HepG2 (cell line): ENCODE measurements around the gene IRGQ. TPM values are rescaled to one million over a fixed set of nuclear protein-coding genes. Genes with fewer than 3 reads are reported as not detected.

Experiments
- DMAP1 ChIP-seq: IDR thresholded peaks from 2 replicates; pipeline ENCODE4 v1.6.1; 2016
- HCFC1 ChIP-seq: fragments of 150-350 bp; IDR thresholded peaks from 2 replicates; pipeline ENCODE4 v1.6.1; 2014; ENCODE audit warnings: low read depth, low read length
- HDAC1 ChIP-seq: sonication (generic); formaldehyde crosslinking; IDR thresholded peaks from 2 replicates; pipeline ENCODE4 v1.5.1; 2020; ENCODE audit warnings: mild to moderate bottlenecking, missing genetic modification reagents
- RFXANK ChIP-seq: IDR thresholded peaks from 2 replicates; pipeline ENCODE4 v1.6.1; 2016
- TBX3 ChIP-seq: fragments of 450-650 bp; IDR thresholded peaks from 2 replicates; pipeline ENCODE4 v1.6.1; 2017; ENCODE audit warnings: antibody characterized with exemption, mild to moderate bottlenecking, inconsistent platforms, borderline replicate concordance
- ZFP36L1 ChIP-seq: sonication (generic); formaldehyde crosslinking; IDR thresholded peaks from 2 replicates; pipeline ENCODE4 v1.8.0; 2022; ENCODE audit warnings: mild to moderate bottlenecking, missing genetic modification reagents, moderate library complexity
- ZNF256 ChIP-seq: sonication (generic); formaldehyde crosslinking; conservative IDR thresholded peaks from 2 replicates; pipeline ENCODE4 v1.4.0; 2020; ENCODE audit warnings: missing genetic modification reagents
- polyA plus RNA-seq, 8 experiments: library from polyadenylated mRNA; depleted of rRNA in 3 of 8; stranded (reverse) in 7 of 8; unstranded in 1 of 8; fragments of >200 nt; fragmentation: Illumina TruSeq in 4 of 8; extraction: Trizol in 4 of 8; gene quantifications; 2 replicates each; pipeline versions ENCODE4 v1.2.1 to v1.2.3, GENCODE V29; 2011 to 2016; ENCODE audit warnings: low read depth in 4 of 8, missing spikeins in 1 of 8, mixed read lengths in 1 of 8; ENCODE audit not compliant: insufficient read depth in 1 of 8
- total RNA-seq, 5 experiments: library from RNA; depleted of rRNA; stranded (reverse); fragments of >200 nt; fragmentation: Illumina TruSeq; extraction: Trizol; gene quantifications; 2 replicates each; pipeline ENCODE4 v1.2.3, GENCODE V29; 2016; ENCODE audit warnings: low read depth in 1 of 5
- TF ChIP-seq, protein P1 (sequence below): IDR thresholded peaks from 2 replicates; pipeline ENCODE4 v1.6.1; 2016; ENCODE audit warnings: low read depth, control low read depth
- TF ChIP-seq, protein P2 (sequence below): sonication (generic); formaldehyde crosslinking; IDR thresholded peaks from 2 replicates; pipeline ENCODE4 v1.8.1; 2023; ENCODE audit warnings: mild to moderate bottlenecking, inconsistent platforms, moderate library complexity, missing genetic modification reagents, borderline replicate concordance
- TF ChIP-seq, protein P3 (sequence below): sonication (generic); formaldehyde crosslinking; IDR thresholded peaks from 2 replicates; pipeline ENCODE4 v1.4.0; 2020; ENCODE audit warnings: missing genetic modification reagents
- TF ChIP-seq, protein P4 (sequence below): sonication (generic); formaldehyde crosslinking; IDR thresholded peaks from 2 replicates; pipeline ENCODE4 v1.5.0; 2020; ENCODE audit warnings: missing genetic modification reagents
- TF ChIP-seq, protein P5 (sequence below): sonication (generic); formaldehyde crosslinking; IDR thresholded peaks from 2 replicates; pipeline ENCODE4 v1.5.1; 2020; ENCODE audit warnings: mild to moderate bottlenecking, missing genetic modification reagents, borderline replicate concordance
- TF ChIP-seq, protein P6 (sequence below): sonication (generic); formaldehyde crosslinking; IDR thresholded peaks from 2 replicates; pipeline ENCODE4 v1.4.0; 2020; ENCODE audit warnings: missing genetic modification reagents

IRGQ gene
- total and polyA plus RNA-seq, 2 of the 13 experiments (the other 11 are each of a cell fraction or from before 2014, with no cell fraction given) = 11.6 to 12.4 TPM

DNA sequence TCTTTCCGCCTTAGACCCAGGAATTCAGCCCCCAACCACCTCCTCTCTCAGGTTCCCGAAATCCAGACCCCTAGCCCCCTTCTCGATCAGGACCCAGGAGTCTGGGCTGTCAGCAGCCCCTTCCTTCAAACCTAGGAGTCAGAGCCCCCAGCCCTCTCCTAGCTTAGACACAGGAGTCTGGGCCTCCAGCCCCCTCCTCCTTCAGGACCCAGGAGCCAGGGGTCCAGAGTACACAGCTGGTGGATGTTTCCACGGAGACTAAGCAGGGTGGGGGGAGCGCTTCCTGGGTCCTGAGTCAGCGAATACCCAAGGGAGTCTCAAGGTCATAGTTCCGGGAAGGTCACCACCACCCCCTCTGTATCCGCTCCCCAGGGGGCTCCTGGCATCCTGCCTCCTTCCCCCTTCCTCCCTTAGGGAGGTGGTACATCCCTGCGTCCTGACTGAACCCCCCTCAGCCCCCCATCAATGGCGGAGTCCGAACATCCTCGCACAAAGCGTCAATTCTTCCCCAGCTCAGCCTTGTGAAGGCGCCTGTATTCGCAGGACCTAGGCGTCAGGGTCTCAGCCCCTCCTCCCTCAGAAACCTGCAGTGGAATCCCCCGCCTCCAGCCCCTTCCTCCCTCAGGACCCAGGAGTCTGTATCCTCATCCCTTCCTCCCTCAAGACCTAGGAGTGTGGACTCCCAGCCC, 39.1 kb upstream of the IRGQ start (continued):
- TF ChIP-seq, protein P1, sequence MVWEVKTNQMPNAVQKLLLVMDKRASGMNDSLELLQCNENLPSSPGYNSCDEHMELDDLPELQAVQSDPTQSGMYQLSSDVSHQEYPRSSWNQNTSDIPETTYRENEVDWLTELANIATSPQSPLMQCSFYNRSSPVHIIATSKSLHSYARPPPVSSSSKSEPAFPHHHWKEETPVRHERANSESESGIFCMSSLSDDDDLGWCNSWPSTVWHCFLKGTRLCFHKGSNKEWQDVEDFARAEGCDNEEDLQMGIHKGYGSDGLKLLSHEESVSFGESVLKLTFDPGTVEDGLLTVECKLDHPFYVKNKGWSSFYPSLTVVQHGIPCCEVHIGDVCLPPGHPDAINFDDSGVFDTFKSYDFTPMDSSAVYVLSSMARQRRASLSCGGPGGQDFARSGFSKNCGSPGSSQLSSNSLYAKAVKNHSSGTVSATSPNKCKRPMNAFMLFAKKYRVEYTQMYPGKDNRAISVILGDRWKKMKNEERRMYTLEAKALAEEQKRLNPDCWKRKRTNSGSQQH (CRISPR knock-in tag) = peak; percentile 35; the same call in 1 of the 2 replicates
- TF ChIP-seq, protein P2, sequence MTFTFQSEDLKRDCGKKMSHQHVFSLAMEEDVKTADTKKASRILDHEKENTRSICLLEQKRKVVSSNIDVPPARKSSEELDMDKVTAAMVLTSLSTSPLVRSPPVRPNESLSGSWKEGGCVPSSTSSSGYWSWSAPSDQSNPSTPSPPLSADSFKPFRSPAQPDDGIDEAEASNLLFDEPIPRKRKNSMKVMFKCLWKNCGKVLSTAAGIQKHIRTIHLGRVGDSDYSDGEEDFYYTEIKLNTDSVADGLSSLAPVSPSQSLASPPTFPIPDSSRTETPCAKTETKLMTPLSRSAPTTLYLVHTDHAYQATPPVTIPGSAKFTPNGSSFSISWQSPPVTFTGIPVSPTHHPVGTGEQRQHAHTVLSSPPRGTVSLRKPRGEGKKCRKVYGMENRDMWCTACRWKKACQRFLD = 0 out of 2 replicates have a peak, but pooled peaks have one; percentile 60
- no peak for TF ChIP-seq TBX3
- TF ChIP-seq, protein P3, sequence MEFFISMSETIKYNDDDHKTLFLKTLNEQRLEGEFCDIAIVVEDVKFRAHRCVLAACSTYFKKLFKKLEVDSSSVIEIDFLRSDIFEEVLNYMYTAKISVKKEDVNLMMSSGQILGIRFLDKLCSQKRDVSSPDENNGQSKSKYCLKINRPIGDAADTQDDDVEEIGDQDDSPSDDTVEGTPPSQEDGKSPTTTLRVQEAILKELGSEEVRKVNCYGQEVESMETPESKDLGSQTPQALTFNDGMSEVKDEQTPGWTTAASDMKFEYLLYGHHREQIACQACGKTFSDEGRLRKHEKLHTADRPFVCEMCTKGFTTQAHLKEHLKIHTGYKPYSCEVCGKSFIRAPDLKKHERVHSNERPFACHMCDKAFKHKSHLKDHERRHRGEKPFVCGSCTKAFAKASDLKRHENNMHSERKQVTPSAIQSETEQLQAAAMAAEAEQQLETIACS = no peak
- TF ChIP-seq ZFP36L1 = 0 out of 2 replicates have a peak, but pooled peaks have one; percentile 49
- no peak for TF ChIP-seq RFXANK
- no peak for TF ChIP-seq ZNF256
- TF ChIP-seq, protein P4, sequence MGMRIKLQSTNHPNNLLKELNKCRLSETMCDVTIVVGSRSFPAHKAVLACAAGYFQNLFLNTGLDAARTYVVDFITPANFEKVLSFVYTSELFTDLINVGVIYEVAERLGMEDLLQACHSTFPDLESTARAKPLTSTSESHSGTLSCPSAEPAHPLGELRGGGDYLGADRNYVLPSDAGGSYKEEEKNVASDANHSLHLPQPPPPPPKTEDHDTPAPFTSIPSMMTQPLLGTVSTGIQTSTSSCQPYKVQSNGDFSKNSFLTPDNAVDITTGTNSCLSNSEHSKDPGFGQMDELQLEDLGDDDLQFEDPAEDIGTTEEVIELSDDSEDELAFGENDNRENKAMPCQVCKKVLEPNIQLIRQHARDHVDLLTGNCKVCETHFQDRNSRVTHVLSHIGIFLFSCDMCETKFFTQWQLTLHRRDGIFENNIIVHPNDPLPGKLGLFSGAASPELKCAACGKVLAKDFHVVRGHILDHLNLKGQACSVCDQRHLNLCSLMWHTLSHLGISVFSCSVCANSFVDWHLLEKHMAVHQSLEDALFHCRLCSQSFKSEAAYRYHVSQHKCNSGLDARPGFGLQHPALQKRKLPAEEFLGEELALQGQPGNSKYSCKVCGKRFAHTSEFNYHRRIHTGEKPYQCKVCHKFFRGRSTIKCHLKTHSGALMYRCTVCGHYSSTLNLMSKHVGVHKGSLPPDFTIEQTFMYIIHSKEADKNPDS = no peak
- TF ChIP-seq, protein P5, sequence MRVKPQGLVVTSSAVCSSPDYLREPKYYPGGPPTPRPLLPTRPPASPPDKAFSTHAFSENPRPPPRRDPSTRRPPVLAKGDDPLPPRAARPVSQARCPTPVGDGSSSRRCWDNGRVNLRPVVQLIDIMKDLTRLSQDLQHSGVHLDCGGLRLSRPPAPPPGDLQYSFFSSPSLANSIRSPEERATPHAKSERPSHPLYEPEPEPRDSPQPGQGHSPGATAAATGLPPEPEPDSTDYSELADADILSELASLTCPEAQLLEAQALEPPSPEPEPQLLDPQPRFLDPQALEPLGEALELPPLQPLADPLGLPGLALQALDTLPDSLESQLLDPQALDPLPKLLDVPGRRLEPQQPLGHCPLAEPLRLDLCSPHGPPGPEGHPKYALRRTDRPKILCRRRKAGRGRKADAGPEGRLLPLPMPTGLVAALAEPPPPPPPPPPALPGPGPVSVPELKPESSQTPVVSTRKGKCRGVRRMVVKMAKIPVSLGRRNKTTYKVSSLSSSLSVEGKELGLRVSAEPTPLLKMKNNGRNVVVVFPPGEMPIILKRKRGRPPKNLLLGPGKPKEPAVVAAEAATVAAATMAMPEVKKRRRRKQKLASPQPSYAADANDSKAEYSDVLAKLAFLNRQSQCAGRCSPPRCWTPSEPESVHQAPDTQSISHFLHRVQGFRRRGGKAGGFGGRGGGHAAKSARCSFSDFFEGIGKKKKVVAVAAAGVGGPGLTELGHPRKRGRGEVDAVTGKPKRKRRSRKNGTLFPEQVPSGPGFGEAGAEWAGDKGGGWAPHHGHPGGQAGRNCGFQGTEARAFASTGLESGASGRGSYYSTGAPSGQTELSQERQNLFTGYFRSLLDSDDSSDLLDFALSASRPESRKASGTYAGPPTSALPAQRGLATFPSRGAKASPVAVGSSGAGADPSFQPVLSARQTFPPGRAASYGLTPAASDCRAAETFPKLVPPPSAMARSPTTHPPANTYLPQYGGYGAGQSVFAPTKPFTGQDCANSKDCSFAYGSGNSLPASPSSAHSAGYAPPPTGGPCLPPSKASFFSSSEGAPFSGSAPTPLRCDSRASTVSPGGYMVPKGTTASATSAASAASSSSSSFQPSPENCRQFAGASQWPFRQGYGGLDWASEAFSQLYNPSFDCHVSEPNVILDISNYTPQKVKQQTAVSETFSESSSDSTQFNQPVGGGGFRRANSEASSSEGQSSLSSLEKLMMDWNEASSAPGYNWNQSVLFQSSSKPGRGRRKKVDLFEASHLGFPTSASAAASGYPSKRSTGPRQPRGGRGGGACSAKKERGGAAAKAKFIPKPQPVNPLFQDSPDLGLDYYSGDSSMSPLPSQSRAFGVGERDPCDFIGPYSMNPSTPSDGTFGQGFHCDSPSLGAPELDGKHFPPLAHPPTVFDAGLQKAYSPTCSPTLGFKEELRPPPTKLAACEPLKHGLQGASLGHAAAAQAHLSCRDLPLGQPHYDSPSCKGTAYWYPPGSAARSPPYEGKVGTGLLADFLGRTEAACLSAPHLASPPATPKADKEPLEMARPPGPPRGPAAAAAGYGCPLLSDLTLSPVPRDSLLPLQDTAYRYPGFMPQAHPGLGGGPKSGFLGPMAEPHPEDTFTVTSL (CRISPR knock-in tag) = peak; percentile 52; the same call in 1 of the 2 replicates
- TF ChIP-seq HCFC1 = no peak
- TF ChIP-seq, protein P6, sequence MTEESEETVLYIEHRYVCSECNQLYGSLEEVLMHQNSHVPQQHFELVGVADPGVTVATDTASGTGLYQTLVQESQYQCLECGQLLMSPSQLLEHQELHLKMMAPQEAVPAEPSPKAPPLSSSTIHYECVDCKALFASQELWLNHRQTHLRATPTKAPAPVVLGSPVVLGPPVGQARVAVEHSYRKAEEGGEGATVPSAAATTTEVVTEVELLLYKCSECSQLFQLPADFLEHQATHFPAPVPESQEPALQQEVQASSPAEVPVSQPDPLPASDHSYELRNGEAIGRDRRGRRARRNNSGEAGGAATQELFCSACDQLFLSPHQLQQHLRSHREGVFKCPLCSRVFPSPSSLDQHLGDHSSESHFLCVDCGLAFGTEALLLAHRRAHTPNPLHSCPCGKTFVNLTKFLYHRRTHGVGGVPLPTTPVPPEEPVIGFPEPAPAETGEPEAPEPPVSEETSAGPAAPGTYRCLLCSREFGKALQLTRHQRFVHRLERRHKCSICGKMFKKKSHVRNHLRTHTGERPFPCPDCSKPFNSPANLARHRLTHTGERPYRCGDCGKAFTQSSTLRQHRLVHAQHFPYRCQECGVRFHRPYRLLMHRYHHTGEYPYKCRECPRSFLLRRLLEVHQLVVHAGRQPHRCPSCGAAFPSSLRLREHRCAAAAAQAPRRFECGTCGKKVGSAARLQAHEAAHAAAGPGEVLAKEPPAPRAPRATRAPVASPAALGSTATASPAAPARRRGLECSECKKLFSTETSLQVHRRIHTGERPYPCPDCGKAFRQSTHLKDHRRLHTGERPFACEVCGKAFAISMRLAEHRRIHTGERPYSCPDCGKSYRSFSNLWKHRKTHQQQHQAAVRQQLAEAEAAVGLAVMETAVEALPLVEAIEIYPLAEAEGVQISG (CRISPR knock-in tag) = peak; percentile 36; the same call in 1 of the 2 replicates
- TF ChIP-seq HDAC1 (CRISPR knock-in tag) = peak; percentile 53; the same call in 1 of the 2 replicates
- TF ChIP-seq DMAP1 = peak; percentile 38; the same call in 1 of the 2 replicates
